H1 (cell line): ENCODE data around the gene TGM3. TPM values are rescaled to one million over a fixed set of nuclear protein-coding genes. Genes with fewer than 3 reads are reported as not detected.

Experiments used
- CTCF ChIA-PET: fragments of 300-600 bp; sonication (Branson Sonifier 250); formaldehyde crosslinking; loops from one replicate; lab custom pipeline; 2021; ENCODE audit not compliant: partially characterized antibody; lab: Charles Lee
- POLR2A ChIA-PET: fragments of 300-600 bp; sonication (Branson Sonifier 250); formaldehyde crosslinking; loops from one replicate; lab custom pipeline; 2021; ENCODE audit warnings: inconsistent platforms; ENCODE audit not compliant: partially characterized antibody; lab: Charles Lee
- DNase-seq, 2 experiments: peaks; one replicate each; pipeline versions ENCODE4 v3.0.0 to v3.0.0-alpha.2; 2010 to 2022; ENCODE audit warnings: low spot score in 2 of 2, low read depth in 1 of 2, mixed read lengths in 1 of 2
- FAIRE-seq: peaks from 2 replicates; lab custom pipeline; 2011; peaks lifted over from hg19 to GRCh38; lab: Jason Lieb, UNC
- H2AFZ ChIP-seq: 2 replicates; pipeline ENCODE4 v1.8.1; 2012; ENCODE audit warnings: low read length, inconsistent platforms
- H2AK5ac ChIP-seq: 2 replicates; pipeline ENCODE4 v1.6.1; 2013; ENCODE audit warnings: low read depth, low read length
- H2BK120ac ChIP-seq: replicated peaks from 2 replicates; pipeline ENCODE3; 2013; ENCODE audit warnings: low read depth, low read length, inconsistent platforms
- H2BK12ac ChIP-seq: 2 replicates; pipeline ENCODE4 v1.6.1; 2013; ENCODE audit warnings: low read depth, low read length
- H2BK15ac ChIP-seq: 2 replicates; pipeline ENCODE4 v1.6.1; 2013; ENCODE audit warnings: low read length
- H2BK20ac ChIP-seq: 2 replicates; pipeline ENCODE4 v1.6.1; 2013; ENCODE audit warnings: low read length
- H2BK5ac ChIP-seq: 2 replicates; pipeline ENCODE4 v1.6.1; 2013; ENCODE audit warnings: low read depth, low read length
- H3K14ac ChIP-seq: 2 replicates; pipeline ENCODE4 v1.6.1; 2013; ENCODE audit warnings: inconsistent platforms; ENCODE audit not compliant: insufficient read length
- H3K18ac ChIP-seq: 2 replicates; pipeline ENCODE4 v1.6.1; 2013; ENCODE audit warnings: low read length; ENCODE audit errors: extremely low read depth
- H3K23ac ChIP-seq: 2 replicates; pipeline ENCODE4 v1.6.1; 2013; ENCODE audit warnings: inconsistent platforms; ENCODE audit not compliant: insufficient read length
- H3K23me2 ChIP-seq: 2 replicates; pipeline ENCODE4 v1.6.1; 2013; ENCODE audit warnings: low read depth, low read length
- H3K27ac ChIP-seq: 2 replicates; pipeline ENCODE4 v1.6.1; 2011; ENCODE audit warnings: low read depth, low read length, inconsistent platforms
- H3K27me3 ChIP-seq, 4 experiments: replicated peaks in 1 of 4; 1 replicate in 1 of 4; 2 replicates in 3 of 4; pipeline versions ENCODE4 v1.6.1 to v1.8.1; 2011 to 2013; ENCODE audit warnings: low read length in 3 of 4, mild to moderate bottlenecking in 3 of 4, inconsistent platforms in 2 of 4, mixed read lengths in 2 of 4, moderate library complexity in 1 of 4; ENCODE audit not compliant: control insufficient read depth in 3 of 4, insufficient read depth in 3 of 4; ENCODE audit errors: extremely low read depth in 1 of 4
- H3K36me3 ChIP-seq, 4 experiments: 2 replicates each; pipeline versions ENCODE4 v1.6.1 to v1.8.1; 2011 to 2013; ENCODE audit warnings: mild to moderate bottlenecking in 4 of 4, low read length in 3 of 4, moderate library complexity in 2 of 4, control low read depth in 1 of 4, inconsistent platforms in 1 of 4; ENCODE audit not compliant: insufficient read depth in 4 of 4, control insufficient read depth in 2 of 4
- H3K4ac ChIP-seq: replicated peaks from 2 replicates; pipeline ENCODE3; 2013; ENCODE audit warnings: low read length, low read depth, mixed read lengths, inconsistent platforms; ENCODE audit not compliant: insufficient read length
- H3K4me1 ChIP-seq, 4 experiments: replicated peaks in 1 of 4; 1 replicate in 1 of 4; 2 replicates in 3 of 4; pipeline versions ENCODE4 v1.6.1 to v1.8.1; 2011 to 2013; ENCODE audit warnings: low read length in 3 of 4, inconsistent platforms in 2 of 4, mixed read lengths in 1 of 4; ENCODE audit not compliant: insufficient read depth in 4 of 4, control insufficient read depth in 3 of 4
- H3K4me2 ChIP-seq, 2 experiments: 2 replicates each; pipeline versions ENCODE4 v1.6.1 to v1.8.1; 2011 to 2013; ENCODE audit warnings: low read depth in 2 of 2, low read length in 2 of 2, control low read depth in 1 of 2, inconsistent platforms in 1 of 2, mild to moderate bottlenecking in 1 of 2; ENCODE audit not compliant: insufficient read depth in 1 of 2
- H3K4me3 ChIP-seq, 4 experiments: fragments of 200-600, 300-600 bp in 1 of 4; sonication (generic), shearing (Covaris generic), sonication (Bioruptor Twin) in 1 of 4; 2 replicates each; pipeline versions ENCODE4 v1.5.1 to v1.8.1; 2011 to 2016; ENCODE audit warnings: low read length in 4 of 4, low read depth in 3 of 4, control low read depth in 2 of 4, inconsistent platforms in 2 of 4, mild to moderate bottlenecking in 2 of 4, mixed read lengths in 1 of 4, moderate library complexity in 1 of 4; ENCODE audit not compliant: insufficient read depth in 2 of 4; ENCODE audit errors: extremely low read depth in 1 of 4
- H3K56ac ChIP-seq: replicated peaks from 2 replicates; pipeline ENCODE3; 2013; ENCODE audit warnings: low read depth, mild to moderate bottlenecking, mixed read lengths, low read length, inconsistent platforms; ENCODE audit not compliant: insufficient read length
- H3K79me1 ChIP-seq: 2 replicates; pipeline ENCODE4 v1.6.1; 2013; ENCODE audit warnings: low read depth, low read length, control low read depth
- H3K79me2 ChIP-seq, 2 experiments: 2 replicates each; pipeline versions ENCODE4 v1.6.1 to v1.8.1; 2012 to 2013; ENCODE audit warnings: low read length in 2 of 2, mild to moderate bottlenecking in 2 of 2, inconsistent platforms in 1 of 2; ENCODE audit not compliant: insufficient read depth in 2 of 2, control insufficient read depth in 1 of 2
- H3K9ac ChIP-seq, 4 experiments: replicated peaks in 1 of 4; 1 replicate in 1 of 4; 2 replicates in 3 of 4; pipeline versions ENCODE4 v1.6.1 to v1.8.1; 2011 to 2013; ENCODE audit warnings: low read depth in 3 of 4, low read length in 3 of 4, control low read depth in 2 of 4, mild to moderate bottlenecking in 2 of 4, moderate library complexity in 2 of 4, inconsistent platforms in 1 of 4; ENCODE audit errors: extremely low read depth in 1 of 4
- H3K9me3 ChIP-seq, 2 experiments: 2 replicates each; pipeline versions ENCODE4 v1.6.1 to v1.8.1; 2012 to 2013; ENCODE audit warnings: mild to moderate bottlenecking in 2 of 2, moderate library complexity in 2 of 2, control low read depth in 1 of 2, inconsistent platforms in 1 of 2, low read depth in 1 of 2, low read length in 1 of 2, mixed read lengths in 1 of 2; ENCODE audit not compliant: insufficient read depth in 2 of 2
- H4K20me1 ChIP-seq, 2 experiments: replicated peaks in 1 of 2; 2 replicates each; pipeline versions ENCODE3 to v1.8.1; 2011 to 2013; ENCODE audit warnings: inconsistent platforms in 2 of 2, low read length in 2 of 2, mild to moderate bottlenecking in 1 of 2; ENCODE audit not compliant: insufficient read depth in 2 of 2, control insufficient read depth in 1 of 2
- H4K5ac ChIP-seq: 2 replicates; pipeline ENCODE4 v1.6.1; 2013; ENCODE audit warnings: low read length, low read depth, mixed read lengths, inconsistent platforms; ENCODE audit not compliant: insufficient read length
- H4K8ac ChIP-seq: 2 replicates; pipeline ENCODE4 v1.8.0; 2013; ENCODE audit warnings: mild to moderate bottlenecking, moderate library complexity, low read length, inconsistent platforms; ENCODE audit not compliant: insufficient read depth; ENCODE audit errors: extremely low read depth
- H4K91ac ChIP-seq: replicated peaks from 2 replicates; pipeline ENCODE3; 2013; ENCODE audit warnings: low read length, mixed read lengths, inconsistent platforms; ENCODE audit not compliant: insufficient read length
- ASH2L ChIP-seq: fragments of 200-600, 300-600 bp; sonication (generic); IDR thresholded peaks from one replicate; pipeline ENCODE4 v1.7.1; 2017; ENCODE audit warnings: low read length
- ATF3 ChIP-seq: IDR thresholded peaks from 2 replicates; pipeline ENCODE4 v1.6.1; 2011; ENCODE audit warnings: low read depth, mild to moderate bottlenecking, low read length; ENCODE audit not compliant: insufficient read depth
- SP2 ChIP-seq: IDR thresholded peaks from 2 replicates; pipeline ENCODE4 v1.6.1; 2012; ENCODE audit warnings: mild to moderate bottlenecking, low read length, inconsistent platforms
- WGBS, 2 experiments: shearing (Covaris generic) in 1 of 2; methylation state at CpG; one replicate each; pipeline versions ENCODE4 v1.1.6 to v1.1.7; 2013 to 2015; ENCODE audit warnings: low lambda C conversion rate in 2 of 2, mixed read lengths in 2 of 2, inconsistent platforms in 1 of 2, low coverage in 1 of 2, missing lambda C conversion rate in 1 of 2; ENCODE audit not compliant: insufficient replicate concordance in 2 of 2, insufficient coverage in 1 of 2, insufficient read length in 1 of 2; ENCODE audit errors: extremely low coverage in 1 of 2, missing lambda C conversion rate in 1 of 2; 5-methylcytosine and 5-hydroxymethylcytosine counted together
- polyA plus RNA-seq, 7 experiments: library from polyadenylated mRNA; depleted of rRNA in 3 of 7; stranded (reverse) in 5 of 7; unstranded in 2 of 7; fragments of >200 nt in 5 of 7; fragments of 200-250 nt in 2 of 7; gene quantifications; 1 replicate in 5 of 7; 2 replicates in 1 of 7; 4 replicates in 1 of 7; pipeline versions ENCODE4 v1.2.1 to v1.2.3, GENCODE V29; 2011 to 2013; ENCODE audit warnings: missing spikeins in 2 of 7, mixed read lengths in 2 of 7
- total RNA-seq: library from RNA; stranded (reverse); fragmentation: NEBNext Ultra II Directional; extraction: Animal tissue kit (Norgen Biotek cat#: 25700); gene quantifications from 2 replicates; pipeline ENCODE4 v1.2.1, GENCODE V29; 2021

TGM3 gene
- total and polyA plus RNA-seq, 2 of the 8 experiments (the other 6 are each of a cell fraction or from before 2014, with no cell fraction given): 0.12 TPM; not detected in 1

GRCh38 chr20:2323051-2323450 lies 27.2 kb downstream of the TGM3 start:
- H4K5ac ChIP-seq: no peak overlapping the region
- H3K56ac ChIP-seq: no peak overlapping the region
- H3K4me2 ChIP-seq: no peak overlapping the region
- H3K79me2 ChIP-seq: no peaks in the 10 kb centered on the region
- H2BK12ac ChIP-seq: no peak overlapping the region
- H3K4me1 ChIP-seq: no peaks in the 10 kb centered on the region
- H2BK5ac ChIP-seq: no peak overlapping the region
- no peak overlapping the region for H4K8ac ChIP-seq
- H2AK5ac ChIP-seq: no peak overlapping the region
- H3K36me3 ChIP-seq: no peaks in the 10 kb centered on the region
- no peaks in the 10 kb centered on the region for H3K27me3 ChIP-seq
- H2AFZ ChIP-seq: no peak overlapping the region
- no peak overlapping the region for H3K18ac ChIP-seq
- no peaks in the 10 kb centered on the region for H4K20me1 ChIP-seq
- WGBS, 2 experiments: 90% methylated on average over 2 of the region's 2 CpGs; no CpG with 5 or more reads in 1 of the 2 experiments
- H3K9me3 ChIP-seq: no peaks in the 10 kb centered on the region
- no peak overlapping the region for H4K91ac ChIP-seq
- H3K4ac ChIP-seq: no peak overlapping the region
- no peak for FAIRE-seq
- H3K27ac ChIP-seq: no peak overlapping the region
- H2BK15ac ChIP-seq: no peak overlapping the region
- no peaks in the 10 kb centered on the region for H3K79me1 ChIP-seq
- no peak for DNase-seq
- no peaks in the 10 kb centered on the region for H3K23me2 ChIP-seq
- no peak overlapping the region for H2BK120ac ChIP-seq
- ChIA-PET POLR2A (no interaction called here), CTCF (no interaction called here)
- no peak overlapping the region for H3K14ac ChIP-seq
- H2BK20ac ChIP-seq: no peak overlapping the region
- no peak overlapping the region for H3K9ac ChIP-seq
- no peak overlapping the region for H3K4me3 ChIP-seq
- H3K23ac ChIP-seq: no peak overlapping the region
- TF ChIP-seq ASH2L (no peak), SP2 (no peak), ATF3 (no peak)
